ENCODE results near the gene C6.

DNA sequence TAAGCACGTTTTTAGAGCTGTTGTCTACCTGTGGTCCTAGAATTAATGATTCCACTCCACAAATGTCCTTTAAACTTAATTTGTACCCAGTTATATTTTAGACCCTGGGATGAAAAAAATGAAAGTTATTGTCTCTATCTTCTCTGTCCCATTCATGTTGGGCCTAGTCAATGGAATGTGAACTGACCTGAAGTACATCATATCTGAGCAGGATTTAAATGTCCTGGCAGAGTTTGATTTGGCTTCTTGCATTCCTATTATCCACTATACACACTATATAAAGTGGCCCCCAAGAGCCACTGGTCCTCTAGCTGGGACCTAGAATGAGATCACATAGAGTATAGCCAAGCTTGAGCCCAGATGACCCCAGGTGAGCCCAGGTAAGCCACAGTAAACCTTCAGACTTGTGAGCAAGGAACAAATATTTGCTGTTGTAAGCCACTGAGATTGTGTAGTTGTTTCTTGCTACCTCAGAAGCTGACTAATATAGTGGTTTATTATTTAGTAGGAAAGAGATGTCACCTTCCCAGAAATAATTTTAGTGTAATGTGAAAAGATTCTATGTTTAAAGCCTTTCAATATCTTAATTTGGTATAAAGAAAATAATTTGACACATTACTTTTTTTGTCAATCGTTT lies 37.1 kb upstream of the C6 start:
- TF ChIP-seq TAF1 (IDR thresholded peaks at IDR 0.05; ENCODE audit: low read depth, low read length) (no peak), POLR2A (IDR thresholded peaks at IDR 0.05; ENCODE audit: low read depth, low read length) (no peak)
